HG03469 (cell line): ENCODE measurements around the gene ANKFN1.

ENCODE experiments used
- ATAC-seq: cut with Tn5 transposase; IDR thresholded peaks from one replicate; pipeline ENCODE4 v1.9.1; 2021; ENCODE audit warnings: mild to moderate bottlenecking, moderate library complexity, moderate number of reproducible peaks; ENCODE audit not compliant: unreplicated experiment

Gene ANKFN1

GRCh38 chr17:56545106-56545505 is 391.8 kb downstream of the ANKFN1 start:
- no peak for ATAC-seq

- ATAC-seq, result no peak
These were observed 392.7 kb downstream of the ANKFN1 start for GRCh38 chr17:56545930-56546329.

- no peak for ATAC-seq
These were observed 395.4 kb downstream of the ANKFN1 start for GRCh38 chr17:56548661-56549060.

GRCh38 chr17:56549501-56549900 is 396.2 kb downstream of the ANKFN1 start:
- no peak for ATAC-seq

- ATAC-seq, result no peak
These were observed 404.4 kb downstream of the ANKFN1 start for GRCh38 chr17:56557682-56558081.

GRCh38 chr17:56558088-56558487 is 404.8 kb downstream of the ANKFN1 start:
- ATAC-seq, result no peak
